Measurements from ENCODE around the gene RPS18. TPM values are rescaled to one million over a fixed set of nuclear protein-coding genes. Genes with fewer than 3 reads are reported as not detected.

Gene RPS18
- total and polyA plus RNA-seq, 9 of the 15 experiments (the other 6 are each of a cell fraction or from before 2014, with no cell fraction given), result 5,023 to 17,516 (median 8,131) TPM

DNA sequence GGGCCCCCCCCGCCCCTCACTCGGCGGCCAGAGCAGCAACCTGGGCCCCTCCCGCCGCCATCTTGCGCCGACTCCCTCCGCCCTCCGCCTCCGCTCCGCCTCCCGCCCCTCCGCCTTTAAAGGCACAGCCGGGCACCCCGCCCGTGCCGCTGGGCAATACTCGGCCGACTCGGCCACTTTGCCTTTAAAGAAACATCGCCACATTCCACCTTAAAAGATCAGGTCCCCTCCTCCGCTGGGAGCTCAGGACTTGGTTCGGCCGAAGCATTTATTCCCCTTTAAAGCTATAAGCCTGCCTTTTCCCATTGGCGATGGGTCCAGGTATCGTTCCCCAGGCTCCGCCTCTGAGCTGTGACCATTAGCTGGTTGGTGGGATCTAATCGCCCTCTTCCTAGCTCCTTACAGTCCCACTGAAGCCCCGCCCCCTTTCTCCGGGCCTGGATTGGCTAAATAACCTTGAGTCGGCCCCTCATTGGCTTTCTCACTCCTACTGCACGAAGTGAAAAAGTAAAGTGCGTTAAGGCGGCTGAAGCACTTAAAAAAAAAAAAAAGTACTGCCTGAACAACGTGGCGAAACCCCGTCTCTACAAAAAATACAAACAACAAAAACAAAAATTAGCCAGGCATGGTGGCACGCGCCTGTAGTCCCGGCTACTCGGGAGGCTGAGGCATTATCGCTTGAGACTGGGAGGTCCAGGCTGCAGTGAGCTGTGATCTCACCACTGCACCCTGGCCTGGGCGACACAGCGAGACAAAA, 46.0 kb downstream of the RPS18 start, which contains the start of gene ZBTB22 (continued):
- no peak; a peak in 1 of 4 replicates for TF ChIP-seq RCOR1 (IDR thresholded peaks at IDR 0.05; ENCODE audit: borderline replicate concordance in 1 of 2, low read depth in 2 of 2, low read length in 2 of 2)
- no peak for TF ChIP-seq ZNF143 (CRISPR knock-in tag; IDR thresholded peaks at IDR 0.05)
- no peak for TF ChIP-seq ZNF699 (CRISPR knock-in tag; IDR thresholded peaks at IDR 0.05; ENCODE audit: insufficient replicate concordance)
- peak; percentile 8; the same call in 1 of the 2 replicates for TF ChIP-seq KLF13 (tag; IDR thresholded peaks at IDR 0.05; ENCODE audit: borderline replicate concordance, low read depth)
- no peak for TF ChIP-seq HDAC3 (IDR thresholded peaks at IDR 0.05; ENCODE audit: borderline replicate concordance, partially characterized antibody)
- no peak for TF ChIP-seq ZKSCAN3 (CRISPR knock-in tag; IDR thresholded peaks at IDR 0.05)
- peak; percentile 74 for TF ChIP-seq HMGN3 (IDR thresholded peaks at IDR 0.05; ENCODE audit: borderline replicate concordance, extremely low read depth, insufficient read length, low read depth, low read length)
- TF ChIP-seq KLF10 (CRISPR knock-in tag; IDR thresholded peaks at IDR 0.05), result no peak
- TF ChIP-seq, protein P1, sequence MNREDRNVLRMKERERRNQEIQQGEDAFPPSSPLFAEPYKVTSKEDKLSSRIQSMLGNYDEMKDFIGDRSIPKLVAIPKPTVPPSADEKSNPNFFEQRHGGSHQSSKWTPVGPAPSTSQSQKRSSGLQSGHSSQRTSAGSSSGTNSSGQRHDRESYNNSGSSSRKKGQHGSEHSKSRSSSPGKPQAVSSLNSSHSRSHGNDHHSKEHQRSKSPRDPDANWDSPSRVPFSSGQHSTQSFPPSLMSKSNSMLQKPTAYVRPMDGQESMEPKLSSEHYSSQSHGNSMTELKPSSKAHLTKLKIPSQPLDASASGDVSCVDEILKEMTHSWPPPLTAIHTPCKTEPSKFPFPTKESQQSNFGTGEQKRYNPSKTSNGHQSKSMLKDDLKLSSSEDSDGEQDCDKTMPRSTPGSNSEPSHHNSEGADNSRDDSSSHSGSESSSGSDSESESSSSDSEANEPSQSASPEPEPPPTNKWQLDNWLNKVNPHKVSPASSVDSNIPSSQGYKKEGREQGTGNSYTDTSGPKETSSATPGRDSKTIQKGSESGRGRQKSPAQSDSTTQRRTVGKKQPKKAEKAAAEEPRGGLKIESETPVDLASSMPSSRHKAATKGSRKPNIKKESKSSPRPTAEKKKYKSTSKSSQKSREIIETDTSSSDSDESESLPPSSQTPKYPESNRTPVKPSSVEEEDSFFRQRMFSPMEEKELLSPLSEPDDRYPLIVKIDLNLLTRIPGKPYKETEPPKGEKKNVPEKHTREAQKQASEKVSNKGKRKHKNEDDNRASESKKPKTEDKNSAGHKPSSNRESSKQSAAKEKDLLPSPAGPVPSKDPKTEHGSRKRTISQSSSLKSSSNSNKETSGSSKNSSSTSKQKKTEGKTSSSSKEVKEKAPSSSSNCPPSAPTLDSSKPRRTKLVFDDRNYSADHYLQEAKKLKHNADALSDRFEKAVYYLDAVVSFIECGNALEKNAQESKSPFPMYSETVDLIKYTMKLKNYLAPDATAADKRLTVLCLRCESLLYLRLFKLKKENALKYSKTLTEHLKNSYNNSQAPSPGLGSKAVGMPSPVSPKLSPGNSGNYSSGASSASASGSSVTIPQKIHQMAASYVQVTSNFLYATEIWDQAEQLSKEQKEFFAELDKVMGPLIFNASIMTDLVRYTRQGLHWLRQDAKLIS (CRISPR knock-in tag; IDR thresholded peaks at IDR 0.05), result no peak
- no peak for TF ChIP-seq PHB2 (IDR thresholded peaks at IDR 0.05; ENCODE audit: low read depth)
- no peak for TF ChIP-seq POLR3A (IDR thresholded peaks at IDR 0.05; ENCODE audit: borderline replicate concordance, extremely low read depth, insufficient read depth, insufficient read length)
- peak; percentile 72 for TF ChIP-seq TEAD4 (IDR thresholded peaks at IDR 0.05; ENCODE audit: low read length)
- TF ChIP-seq TEAD4 (CRISPR knock-in tag; IDR thresholded peaks at IDR 0.05; ENCODE audit: borderline replicate concordance), result no peak
- no peak for TF ChIP-seq ESRRB (CRISPR knock-in tag; IDR thresholded peaks at IDR 0.05; ENCODE audit: borderline replicate concordance)
- no peak for TF ChIP-seq STAG1 (CRISPR knock-in tag; IDR thresholded peaks at IDR 0.05; ENCODE audit: borderline replicate concordance)
- TF ChIP-seq CHCHD3 (CRISPR knock-in tag; IDR thresholded peaks at IDR 0.05), result no peak
- TF ChIP-seq, protein P2, sequence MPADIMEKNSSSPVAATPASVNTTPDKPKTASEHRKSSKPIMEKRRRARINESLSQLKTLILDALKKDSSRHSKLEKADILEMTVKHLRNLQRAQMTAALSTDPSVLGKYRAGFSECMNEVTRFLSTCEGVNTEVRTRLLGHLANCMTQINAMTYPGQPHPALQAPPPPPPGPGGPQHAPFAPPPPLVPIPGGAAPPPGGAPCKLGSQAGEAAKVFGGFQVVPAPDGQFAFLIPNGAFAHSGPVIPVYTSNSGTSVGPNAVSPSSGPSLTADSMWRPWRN (IDR thresholded peaks at IDR 0.05; ENCODE audit: low read depth), result 0 out of 2 replicates have a peak, but pooled peaks have one; percentile 13
- TF ChIP-seq C11orf30 (IDR thresholded peaks at IDR 0.05; ENCODE audit: low read depth), result peak; percentile 19; the same call in 1 of the 2 replicates
- peak; percentile 54; the same call in 1 of the 2 replicates for TF ChIP-seq KAT7 (CRISPR knock-in tag; IDR thresholded peaks at IDR 0.05; ENCODE audit: borderline replicate concordance)
- TF ChIP-seq SRSF9 (IDR thresholded peaks at IDR 0.05; ENCODE audit: borderline replicate concordance, low read depth, low read length), result no peak
- no peak for TF ChIP-seq GABPB2 (CRISPR knock-in tag; conservative IDR thresholded peaks at IDR 0.05)
- TF ChIP-seq, protein P3, sequence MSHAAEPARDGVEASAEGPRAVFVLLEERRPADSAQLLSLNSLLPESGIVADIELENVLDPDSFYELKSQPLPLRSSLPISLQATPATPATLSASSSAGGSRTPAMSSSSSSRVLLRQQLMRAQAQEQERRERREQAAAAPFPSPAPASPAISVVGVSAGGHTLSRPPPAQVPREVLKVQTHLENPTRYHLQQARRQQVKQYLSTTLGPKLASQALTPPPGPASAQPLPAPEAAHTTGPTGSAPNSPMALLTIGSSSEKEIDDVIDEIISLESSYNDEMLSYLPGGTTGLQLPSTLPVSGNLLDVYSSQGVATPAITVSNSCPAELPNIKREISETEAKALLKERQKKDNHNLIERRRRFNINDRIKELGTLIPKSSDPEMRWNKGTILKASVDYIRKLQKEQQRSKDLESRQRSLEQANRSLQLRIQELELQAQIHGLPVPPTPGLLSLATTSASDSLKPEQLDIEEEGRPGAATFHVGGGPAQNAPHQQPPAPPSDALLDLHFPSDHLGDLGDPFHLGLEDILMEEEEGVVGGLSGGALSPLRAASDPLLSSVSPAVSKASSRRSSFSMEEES (CRISPR knock-in tag; IDR thresholded peaks at IDR 0.05), result no peak

All from K562 (cell line).